CD4-positive, alpha-beta T cell treated with Interleukin-6 for 4 hours (primary cell): ENCODE data around the gene MED7.

Source experiments
- DNase-seq: peaks from one replicate; pipeline ENCODE4 v3.0.0-alpha.2; 2020; ENCODE audit warnings: mixed read lengths

Gene MED7

GRCh38 chr5:157100140-157100679 is 42.5 kb downstream of the MED7 start:
- DNase-seq = no peak

GRCh38 chr5:157088342-157088990 is 54.2 kb downstream of the MED7 start:
- no peak for DNase-seq
